Uterus (tissue), 4 donors: Measurements from ENCODE around the gene CCDC185. TPM values are rescaled to one million over a fixed set of nuclear protein-coding genes. Genes with fewer than 3 reads are reported as not detected.

Experiments
- DNase-seq, 2 donors: peaks; one replicate each; pipeline ENCODE4 v3.0.0-alpha.2; 2019 to 2020
- H3K27ac ChIP-seq, 2 donors: fragments of 200-600 bp; sonication (generic); 1 replicate in 1 of 2; 2 replicates in 1 of 2; pipeline ENCODE4 v1.5.1; 2016 to 2018
- H3K27me3 ChIP-seq, 2 donors: fragments of 200-600 bp; sonication (generic); one replicate each; pipeline ENCODE4 v1.5.1; 2018 to 2019; ENCODE audit warnings: control low read depth in 1 of 2
- H3K36me3 ChIP-seq, 2 donors: fragments of 200-600 bp; sonication (generic); one replicate each; pipeline ENCODE4 v1.5.1; 2019; ENCODE audit warnings: control low read depth in 1 of 2
- H3K4me1 ChIP-seq, 2 donors: fragments of 200-600 bp; sonication (generic); one replicate each; pipeline ENCODE4 v1.5.1; 2018 to 2019; ENCODE audit warnings: control low read depth in 1 of 2
- H3K4me3 ChIP-seq, 2 donors: fragments of 200-600 bp; sonication (generic); 1 replicate in 1 of 2; 2 replicates in 1 of 2; pipeline ENCODE4 v1.5.1; 2018 to 2019; ENCODE audit warnings: mild to moderate bottlenecking in 1 of 2
- H3K9me3 ChIP-seq, 2 donors: fragments of 200-600 bp; sonication (generic); one replicate each; pipeline ENCODE4 v1.5.1; 2019; ENCODE audit warnings: control low read depth in 1 of 2
- POLR2A ChIP-seq, 2 donors: fragments of 450-650 bp; IDR thresholded peaks; one replicate each; pipeline ENCODE4 v1.6.1; 2016; ENCODE audit warnings: antibody characterized with exemption in 2 of 2, mild to moderate bottlenecking in 1 of 2, moderate library complexity in 1 of 2
- intact Hi-C: fragments of 100-400 bp; cut with DNase I; formaldehyde crosslinking; loops from one replicate; pipeline ENCODE4 v1.15.1; 2023; ENCODE audit warnings: low total_unique reads
- total RNA-seq, 4 donors: library from RNA; depleted of rRNA in 3 of 4; stranded (reverse); fragments of >200 nt in 3 of 4; gene quantifications; one replicate each; pipeline versions ENCODE4 v1.1.0 to v1.2.4, GENCODE V29; 2014 to 2023
- TF ChIP-seq, protein P1 (sequence below), 4 experiments: fragments of 200-600 bp in 2 of 4; fragments of 450-650 bp in 2 of 4; sonication (generic) in 2 of 4; IDR thresholded peaks; one replicate each; pipeline ENCODE4 v1.5.1; 2016 to 2019; ENCODE audit warnings: antibody characterized with exemption in 4 of 4, mild to moderate bottlenecking in 2 of 4, moderate library complexity in 1 of 4
- donor health status: DM: yes; HTN: yes; CAD: no.

The CCDC185 gene
- total RNA-seq, 4 donors from 2014 or later: not detected

GRCh38 chr1:223403184-223403815 lies 10.1 kb downstream of the CCDC185 start:
- Histone ChIP-seq H3K4me1 (no peaks in the 10 kb centered on the region), H3K27ac (no peak overlapping the region), H3K4me3 (no peak overlapping the region), H3K36me3 (no peaks in the 10 kb centered on the region), H3K27me3 (no peaks in the 10 kb centered on the region), H3K9me3 (no peaks in the 10 kb centered on the region)
- intact Hi-C loops: no loop called here
- DNase-seq: no peak
- TF ChIP-seq, protein P1, sequence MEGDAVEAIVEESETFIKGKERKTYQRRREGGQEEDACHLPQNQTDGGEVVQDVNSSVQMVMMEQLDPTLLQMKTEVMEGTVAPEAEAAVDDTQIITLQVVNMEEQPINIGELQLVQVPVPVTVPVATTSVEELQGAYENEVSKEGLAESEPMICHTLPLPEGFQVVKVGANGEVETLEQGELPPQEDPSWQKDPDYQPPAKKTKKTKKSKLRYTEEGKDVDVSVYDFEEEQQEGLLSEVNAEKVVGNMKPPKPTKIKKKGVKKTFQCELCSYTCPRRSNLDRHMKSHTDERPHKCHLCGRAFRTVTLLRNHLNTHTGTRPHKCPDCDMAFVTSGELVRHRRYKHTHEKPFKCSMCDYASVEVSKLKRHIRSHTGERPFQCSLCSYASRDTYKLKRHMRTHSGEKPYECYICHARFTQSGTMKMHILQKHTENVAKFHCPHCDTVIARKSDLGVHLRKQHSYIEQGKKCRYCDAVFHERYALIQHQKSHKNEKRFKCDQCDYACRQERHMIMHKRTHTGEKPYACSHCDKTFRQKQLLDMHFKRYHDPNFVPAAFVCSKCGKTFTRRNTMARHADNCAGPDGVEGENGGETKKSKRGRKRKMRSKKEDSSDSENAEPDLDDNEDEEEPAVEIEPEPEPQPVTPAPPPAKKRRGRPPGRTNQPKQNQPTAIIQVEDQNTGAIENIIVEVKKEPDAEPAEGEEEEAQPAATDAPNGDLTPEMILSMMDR (IDR thresholded peaks at IDR 0.05): no peak
- no peak for TF ChIP-seq POLR2A (IDR thresholded peaks at IDR 0.05)

DNA sequence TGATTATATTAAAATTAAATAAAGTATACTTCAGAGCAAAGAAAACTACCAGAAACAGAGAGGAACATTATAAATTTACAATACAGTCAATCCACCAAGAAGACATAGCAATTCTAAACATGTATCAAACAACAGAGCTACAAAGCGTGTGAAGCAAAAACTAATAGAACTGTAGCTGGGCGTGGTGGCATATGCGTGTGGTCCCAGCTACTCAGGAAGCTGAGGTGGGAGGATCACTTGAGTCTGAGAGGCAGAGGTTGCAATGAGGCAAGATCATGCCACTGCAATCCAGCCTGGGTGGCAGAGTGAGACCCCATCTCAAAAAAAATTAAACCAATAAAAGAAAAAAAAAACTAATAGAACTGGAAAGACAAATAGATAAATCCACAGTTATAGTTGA lies 12.3 kb downstream of the CCDC185 start:
- Histone ChIP-seq H3K9me3 (no peaks in the 10 kb centered on the region), H3K4me1 (no peaks in the 10 kb centered on the region), H3K36me3 (no peaks in the 10 kb centered on the region), H3K27me3 (no peaks in the 10 kb centered on the region), H3K27ac (no peak overlapping the region), H3K4me3 (no peak overlapping the region)
- no peak for TF ChIP-seq POLR2A (IDR thresholded peaks at IDR 0.05)
- TF ChIP-seq, protein P1 (IDR thresholded peaks at IDR 0.05): no peak
- intact Hi-C loops: no loop called here
- no peak for DNase-seq

GRCh38 chr1:223410036-223410435 lies 16.8 kb downstream of the CCDC185 start:
- TF ChIP-seq, protein P1 (IDR thresholded peaks at IDR 0.05): no peak
- TF ChIP-seq POLR2A (IDR thresholded peaks at IDR 0.05): no peak
- Histone ChIP-seq H3K4me1 (no peaks in the 10 kb centered on the region), H3K9me3 (no peaks in the 10 kb centered on the region), H3K36me3 (no peaks in the 10 kb centered on the region), H3K27ac (no peak overlapping the region), H3K27me3 (no peaks in the 10 kb centered on the region), H3K4me3 (no peak overlapping the region)
- DNase-seq: no peak
- intact Hi-C loops: no loop called here

GRCh38 chr1:223411309-223411708 lies 18.1 kb downstream of the CCDC185 start:
- no peaks in the 10 kb centered on the region for H3K4me1 ChIP-seq
- H3K27ac ChIP-seq: no peak overlapping the region
- DNase-seq: no peak
- intact Hi-C loops: no loop called here
- H3K4me3 ChIP-seq: no peak overlapping the region
- TF ChIP-seq, protein P1 (IDR thresholded peaks at IDR 0.05): no peak
- TF ChIP-seq POLR2A (IDR thresholded peaks at IDR 0.05): no peak
- H3K36me3 ChIP-seq: no peaks in the 10 kb centered on the region
- no peaks in the 10 kb centered on the region for H3K27me3 ChIP-seq
- H3K9me3 ChIP-seq: no peaks in the 10 kb centered on the region

GRCh38 chr1:223411710-223412109 lies 18.5 kb downstream of the CCDC185 start:
- H3K36me3 ChIP-seq: no peaks in the 10 kb centered on the region
- intact Hi-C loops: no loop called here
- no peak overlapping the region for H3K27ac ChIP-seq
- no peaks in the 10 kb centered on the region for H3K4me1 ChIP-seq
- H3K27me3 ChIP-seq: no peaks in the 10 kb centered on the region
- TF ChIP-seq POLR2A (IDR thresholded peaks at IDR 0.05): no peak
- TF ChIP-seq, protein P1 (IDR thresholded peaks at IDR 0.05): no peak
- H3K9me3 ChIP-seq: no peaks in the 10 kb centered on the region
- H3K4me3 ChIP-seq: no peak overlapping the region
- DNase-seq: no peak
